Subcutaneous adipose tissue (tissue), 4 donors: ENCODE results near the gene CCDC172. TPM values are rescaled to one million over a fixed set of nuclear protein-coding genes. Genes with fewer than 3 reads are reported as not detected.

ENCODE experiments used
- total RNA-seq, 4 donors: library from RNA; depleted of rRNA; stranded (reverse); fragments of >200 nt; gene quantifications; one replicate each; pipeline ENCODE4 v1.1.0, GENCODE V29; 2016
- TF ChIP-seq, protein P1 (sequence below): fragments of 450-650 bp; IDR thresholded peaks from one replicate; pipeline ENCODE4 v1.5.1; 2016; ENCODE audit warnings: low read depth, mild to moderate bottlenecking, control low read depth, antibody characterized with exemption, moderate library complexity

CCDC172 gene
- total RNA-seq, 4 donors from 2014 or later: not detected

GRCh38 chr10:116311016-116311415 lies 13.2 kb upstream of the CCDC172 start:
- TF ChIP-seq, protein P1, sequence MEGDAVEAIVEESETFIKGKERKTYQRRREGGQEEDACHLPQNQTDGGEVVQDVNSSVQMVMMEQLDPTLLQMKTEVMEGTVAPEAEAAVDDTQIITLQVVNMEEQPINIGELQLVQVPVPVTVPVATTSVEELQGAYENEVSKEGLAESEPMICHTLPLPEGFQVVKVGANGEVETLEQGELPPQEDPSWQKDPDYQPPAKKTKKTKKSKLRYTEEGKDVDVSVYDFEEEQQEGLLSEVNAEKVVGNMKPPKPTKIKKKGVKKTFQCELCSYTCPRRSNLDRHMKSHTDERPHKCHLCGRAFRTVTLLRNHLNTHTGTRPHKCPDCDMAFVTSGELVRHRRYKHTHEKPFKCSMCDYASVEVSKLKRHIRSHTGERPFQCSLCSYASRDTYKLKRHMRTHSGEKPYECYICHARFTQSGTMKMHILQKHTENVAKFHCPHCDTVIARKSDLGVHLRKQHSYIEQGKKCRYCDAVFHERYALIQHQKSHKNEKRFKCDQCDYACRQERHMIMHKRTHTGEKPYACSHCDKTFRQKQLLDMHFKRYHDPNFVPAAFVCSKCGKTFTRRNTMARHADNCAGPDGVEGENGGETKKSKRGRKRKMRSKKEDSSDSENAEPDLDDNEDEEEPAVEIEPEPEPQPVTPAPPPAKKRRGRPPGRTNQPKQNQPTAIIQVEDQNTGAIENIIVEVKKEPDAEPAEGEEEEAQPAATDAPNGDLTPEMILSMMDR: no peak

- TF ChIP-seq, protein P1: no peak
Observed at GRCh38 chr10:116311706-116312490, 12.3 kb upstream of the CCDC172 start.

GRCh38 chr10:116312548-116312947 lies 11.7 kb upstream of the CCDC172 start:
- TF ChIP-seq, protein P1: no peak

DNA sequence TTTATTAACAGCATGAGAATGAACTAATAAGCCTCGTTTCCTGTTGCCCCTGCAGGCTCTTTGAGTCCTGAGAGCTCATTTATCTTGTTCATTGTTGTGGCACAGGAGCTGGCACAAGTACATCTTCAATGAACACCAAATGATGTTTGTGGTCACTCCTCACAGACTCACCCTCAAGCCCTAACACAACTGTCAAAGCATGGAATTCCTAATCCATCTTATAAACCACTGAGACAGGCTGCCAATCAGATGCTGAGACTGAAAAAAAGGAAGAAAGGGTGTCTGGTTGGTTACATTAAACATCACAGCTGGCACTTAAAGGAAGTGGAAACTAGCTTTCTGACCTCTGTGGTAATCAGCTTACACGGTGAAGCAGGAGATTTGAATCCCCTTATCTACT lies 7.7 kb upstream of the CCDC172 start:
- TF ChIP-seq, protein P1: no peak

DNA sequence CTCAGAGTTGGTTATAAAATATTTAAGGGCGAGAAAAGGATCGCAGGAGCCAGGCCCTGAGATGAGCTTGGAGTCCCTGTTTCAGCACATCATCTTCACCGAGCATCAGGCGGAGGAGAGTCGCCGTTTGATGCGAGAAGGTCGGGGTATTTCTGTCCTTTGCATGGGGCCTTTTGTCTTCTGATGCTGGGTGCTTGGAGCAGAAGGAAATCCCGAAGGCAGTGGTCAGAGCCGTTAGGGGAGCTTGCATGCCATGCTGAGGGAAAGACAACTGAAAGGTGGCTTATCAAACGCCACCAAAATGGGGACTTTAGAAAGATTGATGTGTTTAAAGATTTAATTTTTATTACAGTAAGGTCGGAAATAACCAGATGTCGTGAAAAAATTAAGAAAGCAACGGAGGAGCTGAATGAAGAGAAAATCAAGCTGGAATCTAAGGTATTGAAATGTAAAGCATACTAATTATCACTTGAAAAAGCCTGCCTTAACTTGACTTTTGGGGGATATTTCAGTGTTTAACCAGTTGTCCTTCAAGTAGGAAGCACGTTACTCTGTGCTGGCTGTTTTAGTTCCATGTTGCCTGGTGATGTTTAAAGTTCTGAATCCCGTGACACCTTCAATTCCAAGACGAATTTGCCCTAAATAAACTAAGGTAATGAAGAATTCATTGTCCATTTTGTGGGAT lies 845 bp downstream of the CCDC172 start:
- TF ChIP-seq, protein P1: no peak

GRCh38 chr10:116325987-116326386 lies 1.7 kb downstream of the CCDC172 start:
- TF ChIP-seq, protein P1: no peak

DNA sequence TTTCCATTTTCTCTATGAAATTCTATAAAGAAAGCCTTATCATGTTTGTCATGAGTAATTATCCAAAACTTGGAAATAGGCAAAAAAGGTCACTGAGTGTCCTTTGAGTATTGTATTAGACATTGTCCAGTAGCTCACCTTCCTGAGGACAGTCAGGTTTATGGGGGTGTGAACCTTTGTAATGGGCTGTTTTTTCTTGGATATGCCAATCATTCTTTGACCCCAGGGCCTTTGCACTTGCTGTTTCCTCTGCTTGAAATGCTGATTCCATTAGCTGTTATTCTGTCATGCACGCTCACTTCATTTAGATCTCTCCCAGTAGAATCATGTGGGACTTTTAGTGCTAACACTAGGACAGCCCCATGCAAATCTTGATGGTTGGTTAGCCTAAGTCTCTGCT lies 4.9 kb downstream of the CCDC172 start:
- TF ChIP-seq, protein P1: no peak
